Keratinocyte (primary cell): ENCODE data around the gene JMJD1C. TPM values are rescaled to one million over a fixed set of nuclear protein-coding genes. Genes with fewer than 3 reads are reported as not detected.
"Not testable (repeated sequence)": the region's sequence is repeated elsewhere in the genome, so short reads cannot be mapped to it uniquely, and the experiment has no call there.

Experiments
- DNase-seq: peaks from one replicate; pipeline ENCODE4 v3.0.0-alpha.2; 2011; ENCODE audit warnings: low read depth, missing footprints, low spot score
- FAIRE-seq: peaks from 2 replicates; lab custom pipeline; 2011; peaks lifted over from hg19 to GRCh38; lab: Jason Lieb, UNC
- H2AFZ ChIP-seq: 2 replicates; pipeline ENCODE4 v1.6.0; 2012; ENCODE audit warnings: low read length, control low read depth, inconsistent platforms; ENCODE audit not compliant: control insufficient read depth
- H3K27ac ChIP-seq: 2 replicates; pipeline ENCODE4 v1.5.1; 2011; ENCODE audit warnings: low read length; ENCODE audit not compliant: control insufficient read depth, insufficient read depth
- H3K27me3 ChIP-seq: 3 replicates; pipeline ENCODE4 v1.6.0; 2011; ENCODE audit warnings: low read length; ENCODE audit not compliant: control insufficient read depth, insufficient read depth; ENCODE audit errors: extremely low read depth
- H3K36me3 ChIP-seq, 2 experiments: 2 replicates in 1 of 2; 3 replicates in 1 of 2; pipeline ENCODE4 v1.5.1; 2011; ENCODE audit warnings: low read length in 2 of 2, mild to moderate bottlenecking in 1 of 2; ENCODE audit not compliant: control insufficient read depth in 2 of 2, insufficient read depth in 2 of 2; ENCODE audit errors: extremely low read depth in 1 of 2
- H3K4me1 ChIP-seq: 3 replicates; pipeline ENCODE4 v1.5.1; 2011; ENCODE audit warnings: low read length; ENCODE audit not compliant: control insufficient read depth, insufficient read depth; ENCODE audit errors: extremely low read depth
- H3K4me2 ChIP-seq: 3 replicates; pipeline ENCODE4 v1.6.0; 2011; ENCODE audit warnings: low read depth, low read length; ENCODE audit not compliant: control insufficient read depth, insufficient read depth; ENCODE audit errors: extremely low read depth
- H3K4me3 ChIP-seq, 3 experiments: fragments of 200-600 bp in 1 of 3; sonication (generic) in 1 of 3; 2 replicates in 2 of 3; 3 replicates in 1 of 3; pipeline ENCODE4 v1.5.1; 2011 to 2016; ENCODE audit warnings: low read length in 3 of 3, mild to moderate bottlenecking in 3 of 3, control low read depth in 2 of 3, inconsistent platforms in 1 of 3, low read depth in 1 of 3, mixed read lengths in 1 of 3, mixed run types in 1 of 3, moderate library complexity in 1 of 3; ENCODE audit not compliant: control insufficient read depth in 2 of 3, insufficient read depth in 2 of 3; ENCODE audit errors: extremely low read depth in 1 of 3
- H3K79me2 ChIP-seq: 2 replicates; pipeline ENCODE4 v1.6.0; 2012; ENCODE audit warnings: low read length; ENCODE audit not compliant: control insufficient read depth, insufficient read depth
- H3K9ac ChIP-seq: 3 replicates; pipeline ENCODE4 v1.6.0; 2011; ENCODE audit warnings: low read length; ENCODE audit not compliant: control insufficient read depth, insufficient read depth; ENCODE audit errors: extremely low read depth
- H3K9me1 ChIP-seq: 3 replicates; pipeline ENCODE4 v1.6.0; 2011; ENCODE audit warnings: low read length; ENCODE audit not compliant: control insufficient read depth, insufficient read depth; ENCODE audit errors: extremely low read depth
- H3K9me3 ChIP-seq: 2 replicates; pipeline ENCODE4 v1.5.1; 2012; ENCODE audit warnings: low read depth, low read length; ENCODE audit not compliant: control insufficient read depth
- H4K20me1 ChIP-seq: 3 replicates; pipeline ENCODE4 v1.6.0; 2011; ENCODE audit warnings: low read length; ENCODE audit not compliant: control insufficient read depth, insufficient read depth; ENCODE audit errors: extremely low read depth
- CTCF ChIP-seq, 3 experiments: IDR thresholded peaks in 1 of 3; conservative IDR thresholded peaks in 1 of 3; optimal IDR thresholded peaks in 1 of 3; 2 replicates in 2 of 3; 3 replicates in 1 of 3; pipeline versions ENCODE3 to v1.5.1; 2011; ENCODE audit warnings: low read length in 3 of 3, mild to moderate bottlenecking in 3 of 3, moderate library complexity in 2 of 3, control low read depth in 1 of 3, inconsistent platforms in 1 of 3; ENCODE audit not compliant: insufficient read depth in 2 of 3; ENCODE audit errors: extremely low read depth in 1 of 3
- EZH2 ChIP-seq: IDR thresholded peaks from one replicate; pipeline ENCODE4 v1.6.1; 2012; ENCODE audit warnings: inconsistent platforms, mild to moderate bottlenecking, low read length, moderate library complexity
- dilution Hi-C: fragments of 300-500 bp; cut with MboI; formaldehyde crosslinking; loops from one replicate; pipeline ENCODE4 v1.7.0; 2020; ENCODE audit warnings: low sequenced_read_pairs; ENCODE audit not compliant: extremely low pct_ligation_motif_present
- polyA plus RNA-seq, 5 experiments: library from polyadenylated mRNA; depleted of rRNA in 3 of 5; stranded (reverse) in 3 of 5; stranded (forward) in 1 of 5; unstranded in 1 of 5; fragments of >200 nt; gene quantifications; 1 replicate in 1 of 5; 2 replicates in 3 of 5; 3 replicates in 1 of 5; pipeline versions ENCODE4 v1.2.1 to v1.2.3, GENCODE V29; 2011 to 2012; ENCODE audit warnings: missing spikeins in 2 of 5, low read depth in 1 of 5, low replicate concordance in 1 of 5

Gene JMJD1C
- polyA plus RNA-seq, 1 donor (not counting 4 experiments of a cell fraction or from before 2014, with no cell fraction given), result 38.2 TPM

GRCh38 chr10:63154546-63155387, 311.0 kb downstream of the JMJD1C start:
- H3K27ac ChIP-seq, result no peak overlapping the region
- FAIRE-seq, result no peak

GRCh38 chr10:63153868-63154545, 311.8 kb downstream of the JMJD1C start:
- DNase-seq, H3K27ac ChIP-seq, H3K4me1 ChIP-seq, H3K9me1 ChIP-seq, H3K79me2 ChIP-seq, dilution Hi-C loops, FAIRE-seq, H3K9me3 ChIP-seq, H3K4me2 ChIP-seq, H3K27me3 ChIP-seq, H2AFZ ChIP-seq, H3K36me3 ChIP-seq, H4K20me1 ChIP-seq, H3K4me3 ChIP-seq, H3K9ac ChIP-seq: not testable (repeated sequence)

More at GRCh38 chr10:63154546-63155387, 311.0 kb downstream of the JMJD1C start:
- no peak for DNase-seq
- Histone ChIP-seq H3K36me3 (peaks cover 0 to 8% of the 10 kb centered on the region in 2 experiments), H3K79me2 (peaks cover 8% of the 10 kb centered on the region), H3K9ac (no peak overlapping the region), H3K27me3 (no peaks in the 10 kb centered on the region), H3K9me3 (no peaks in the 10 kb centered on the region), H3K9me1 (no peaks in the 10 kb centered on the region), H2AFZ (no peak overlapping the region), H3K4me1 (no peaks in the 10 kb centered on the region), H3K4me2 (no peak overlapping the region), H4K20me1 (no peaks in the 10 kb centered on the region), H3K4me3 (no peak overlapping the region)
- dilution Hi-C loops, result no loop called here
- no peak for TF ChIP-seq CTCF (optimal IDR thresholded peaks at IDR 0.05 in 1 of 3, IDR thresholded peaks at IDR 0.05 in 1 of 3, conservative IDR thresholded peaks at IDR 0.05 in 1 of 3; ENCODE audit: extremely low read depth in 1 of 3, insufficient read depth in 2 of 3, low read length in 3 of 3)
- no peak for TF ChIP-seq EZH2
